HG02973 (cell line): ENCODE results near the gene SPINT4.
"Not testable (repeated sequence)": the region's sequence is repeated elsewhere in the genome, so short reads cannot be mapped to it uniquely, and the experiment has no call there.

Source experiments
- ATAC-seq: cut with Tn5 transposase; IDR thresholded peaks from one replicate; pipeline ENCODE4 v1.9.1; 2021; ENCODE audit warnings: moderate library complexity; ENCODE audit not compliant: unreplicated experiment

The SPINT4 gene

DNA sequence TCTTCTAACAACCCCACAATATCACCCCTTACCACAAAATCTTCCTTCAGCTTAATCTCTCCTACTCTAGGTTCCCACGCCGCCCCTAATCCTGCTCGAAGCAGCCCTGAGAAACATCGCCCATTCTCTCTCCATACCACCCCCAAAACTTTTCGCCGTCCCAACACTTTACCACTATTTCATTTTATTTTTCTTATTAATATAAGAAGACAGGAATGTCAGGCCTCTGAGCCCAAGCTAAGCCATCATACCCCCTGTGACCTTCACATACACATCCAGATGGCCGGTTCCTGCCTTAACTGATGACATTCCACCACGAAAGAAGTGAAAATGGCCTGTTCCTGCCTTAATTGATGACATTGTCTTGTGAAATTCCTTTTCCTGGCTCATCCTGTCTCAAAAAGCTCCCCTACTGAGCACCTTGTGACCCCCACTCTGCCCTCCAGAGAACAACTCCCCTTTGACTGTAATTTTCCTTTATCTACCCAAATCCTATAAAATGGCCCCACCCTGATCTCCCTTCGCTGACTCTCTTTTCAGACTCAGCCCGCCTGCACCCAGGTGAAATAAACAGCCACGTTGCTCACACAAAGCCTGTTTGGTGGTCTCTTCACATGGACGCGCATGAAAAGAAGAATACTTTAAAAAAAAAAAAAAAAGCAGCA lies 42.6 kb downstream of the SPINT4 start:
- ATAC-seq, result not testable (repeated sequence)

DNA sequence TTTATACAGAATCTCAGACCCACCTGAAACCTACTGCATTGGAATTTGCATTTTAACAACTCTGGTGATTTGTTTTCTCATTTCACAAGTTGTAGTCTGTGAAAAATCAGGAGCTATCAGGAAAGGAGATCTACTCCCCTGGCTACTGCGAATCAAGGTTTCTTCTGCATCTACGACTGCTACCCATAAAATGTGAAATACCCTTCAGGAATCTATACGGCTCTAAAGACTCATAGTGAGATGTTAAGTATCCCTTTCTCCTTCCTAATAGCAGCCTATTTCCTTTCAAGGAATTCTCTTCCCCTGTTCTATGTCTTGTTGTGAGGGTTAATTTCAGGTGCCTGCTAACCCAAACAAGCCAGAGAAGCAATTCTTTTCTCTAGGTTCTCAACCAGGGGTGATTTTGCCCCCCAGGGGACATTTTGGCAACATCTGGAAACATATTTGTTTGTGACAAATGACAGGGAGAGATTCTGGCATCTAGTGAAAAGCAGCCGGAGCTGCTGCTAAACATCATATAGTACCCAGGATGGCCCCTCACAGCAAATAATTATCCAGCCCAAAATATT lies 43.2 kb downstream of the SPINT4 start:
- ATAC-seq, result no peak

DNA sequence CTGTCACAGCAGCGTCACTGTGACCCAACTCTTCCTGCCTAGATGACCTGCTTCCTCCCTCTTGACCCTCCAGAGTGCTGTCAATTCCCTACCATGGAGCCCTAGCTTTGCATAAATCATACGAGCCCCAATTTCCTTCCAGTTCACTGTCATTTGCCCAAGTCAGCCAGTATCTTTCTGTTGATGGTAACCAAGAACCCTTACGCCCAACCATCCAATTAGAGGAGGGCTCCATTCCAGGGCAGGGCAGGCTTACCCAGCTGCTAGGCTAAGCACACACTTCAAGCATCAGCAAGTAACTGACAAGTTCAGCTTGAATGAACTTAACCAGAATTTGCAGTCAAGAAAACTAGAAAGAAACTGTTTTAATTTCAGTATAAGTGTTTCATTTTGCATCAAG lies 43.8 kb downstream of the SPINT4 start:
- ATAC-seq, result no peak

DNA sequence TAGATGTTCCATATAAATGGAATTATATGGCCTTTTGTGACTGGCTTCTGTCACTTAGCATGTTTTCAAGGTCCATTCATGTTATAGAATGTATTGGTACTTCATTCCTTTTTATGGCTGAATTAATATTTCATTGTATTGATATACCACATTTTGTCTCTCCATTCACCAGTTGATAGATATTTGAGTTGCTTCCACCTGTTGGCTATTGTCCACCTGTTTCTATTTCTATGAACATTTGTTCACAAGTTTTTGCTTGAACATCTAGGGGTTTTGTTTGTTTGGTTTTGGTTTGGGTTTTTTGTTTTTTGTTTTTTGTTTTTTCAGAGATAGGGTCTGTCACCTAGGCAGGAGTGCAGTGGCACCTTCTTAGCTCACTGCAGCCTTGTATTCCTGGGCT lies 46.3 kb downstream of the SPINT4 start:
- no peak for ATAC-seq

DNA sequence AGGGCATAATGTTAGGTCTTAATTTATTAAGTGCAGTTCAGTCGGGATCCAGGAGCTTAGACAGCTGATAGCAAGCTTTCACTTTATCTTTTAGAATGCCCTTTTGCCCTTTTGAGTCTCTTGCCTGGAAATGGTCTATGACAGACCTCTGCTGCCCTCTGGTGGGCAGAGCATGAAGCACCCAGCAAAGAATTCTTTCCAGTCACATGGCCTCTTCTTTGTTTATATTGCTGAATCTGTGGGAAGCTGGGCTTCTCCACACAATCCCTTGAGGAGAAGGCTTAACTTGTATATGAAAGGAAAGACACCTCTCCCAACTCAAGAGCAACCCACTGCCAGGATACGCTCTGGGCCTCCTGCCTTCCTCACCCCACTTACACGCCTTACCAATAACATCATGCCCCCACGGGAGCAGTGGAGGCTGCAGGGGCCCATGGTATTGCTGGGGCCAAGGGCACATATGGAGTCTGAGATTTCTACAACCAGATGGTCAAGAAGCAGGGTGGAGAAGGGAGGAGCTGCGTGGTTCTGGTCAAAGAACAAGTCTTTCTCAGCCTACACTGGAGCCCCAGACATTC lies 49.1 kb downstream of the SPINT4 start:
- ATAC-seq, result no peak

DNA sequence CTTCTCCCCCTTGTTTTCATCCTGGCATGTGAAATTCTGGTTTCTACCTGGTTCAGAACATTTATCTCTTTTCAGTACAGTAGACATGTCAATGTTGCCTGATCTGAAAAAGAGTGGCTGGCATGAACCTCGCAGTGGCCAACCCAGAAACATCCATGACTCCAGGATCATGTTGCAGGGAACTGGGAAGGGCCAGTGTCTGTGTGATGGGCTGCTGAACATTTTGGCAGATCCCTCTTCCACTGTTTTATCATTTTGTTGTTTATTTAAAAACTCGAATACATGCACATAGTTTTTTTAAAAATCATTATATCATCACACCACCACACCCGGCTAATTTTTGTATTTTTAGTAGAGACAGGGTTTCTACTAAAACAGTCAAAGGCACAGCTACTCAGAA lies 50.5 kb downstream of the SPINT4 start:
- no peak for ATAC-seq

DNA sequence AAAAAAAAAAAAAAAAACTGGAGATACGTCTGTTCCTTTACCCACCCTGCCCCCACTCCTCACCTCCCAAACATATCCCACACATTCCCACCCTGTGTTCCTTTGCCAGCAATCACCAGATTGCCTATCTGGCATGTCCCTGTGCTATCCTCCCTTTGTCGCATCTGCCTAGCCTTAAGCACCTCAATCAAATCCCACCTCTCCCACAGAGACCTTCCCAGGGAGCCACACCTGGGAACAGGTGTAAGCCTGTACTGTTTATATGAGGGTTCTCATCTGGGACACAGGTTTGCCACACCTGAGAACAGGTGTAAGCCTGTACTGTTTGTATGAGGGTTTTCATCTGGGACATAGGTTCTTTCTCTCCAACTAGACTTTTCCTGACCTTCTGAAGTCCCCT lies 52.8 kb downstream of the SPINT4 start:
- no peak for ATAC-seq

DNA sequence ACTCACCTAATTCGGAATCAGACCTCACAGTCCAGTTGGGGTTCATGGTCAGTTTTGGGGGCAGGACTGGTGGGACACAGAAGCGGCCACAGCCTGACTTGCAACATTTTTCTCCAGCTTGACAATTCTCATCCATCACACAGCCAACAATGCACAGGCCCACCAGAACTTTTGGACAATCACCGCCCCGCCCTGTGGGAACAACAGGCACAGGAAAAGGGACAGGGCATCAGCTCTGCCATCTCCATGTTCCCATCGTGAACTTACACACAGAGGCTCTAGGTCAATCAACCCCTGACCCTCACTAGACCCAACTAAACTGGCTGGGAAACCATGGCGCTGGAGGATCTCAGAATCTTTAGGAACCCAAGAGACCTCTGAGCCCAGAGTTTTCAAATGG lies 53.3 kb downstream of the SPINT4 start:
- ATAC-seq, result no peak
